ENCODE measurements around the gene CHRM2.

Gene CHRM2

DNA sequence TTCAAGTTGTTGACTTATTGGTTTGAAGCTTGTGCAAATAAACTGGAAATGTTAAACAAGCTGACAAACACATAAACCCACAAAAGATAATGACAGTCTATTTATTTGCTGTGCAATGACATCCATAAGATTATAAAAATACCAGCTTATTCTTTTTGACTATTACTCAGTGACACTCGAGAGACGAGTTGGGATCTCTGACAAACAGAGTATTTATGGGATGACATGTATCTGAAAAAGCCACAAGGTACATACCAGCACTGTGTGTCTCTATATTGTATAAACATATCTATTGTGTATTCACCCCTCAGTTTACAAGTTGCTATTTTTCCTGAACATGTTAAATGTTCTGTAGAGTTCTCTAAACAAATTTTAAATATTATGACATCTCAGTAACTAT is 88.9 kb downstream of the CHRM2 start:
- DNase-seq (ENCODE audit: low read depth, low spot score), result no peak

DNA sequence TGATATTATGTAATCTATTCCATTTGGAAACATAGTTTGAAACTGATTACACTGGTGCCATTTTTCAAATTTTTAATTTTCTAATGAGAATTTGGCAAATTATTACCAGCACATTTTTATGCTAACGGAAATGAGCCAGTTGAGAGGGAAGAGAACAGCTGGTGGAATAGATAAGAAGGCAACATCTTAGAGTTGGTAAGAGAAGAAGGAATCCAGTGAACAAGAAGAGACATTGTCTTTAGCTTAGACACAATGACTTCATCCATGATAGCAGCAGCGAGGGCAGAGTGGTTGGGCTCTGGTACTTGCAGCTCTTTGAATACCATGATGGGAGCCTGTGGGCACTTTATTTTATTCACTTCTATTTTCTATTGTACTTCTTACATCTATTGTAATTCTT is 89.6 kb downstream of the CHRM2 start:
- DNase-seq (ENCODE audit: low read depth, low spot score), result no peak

DNA sequence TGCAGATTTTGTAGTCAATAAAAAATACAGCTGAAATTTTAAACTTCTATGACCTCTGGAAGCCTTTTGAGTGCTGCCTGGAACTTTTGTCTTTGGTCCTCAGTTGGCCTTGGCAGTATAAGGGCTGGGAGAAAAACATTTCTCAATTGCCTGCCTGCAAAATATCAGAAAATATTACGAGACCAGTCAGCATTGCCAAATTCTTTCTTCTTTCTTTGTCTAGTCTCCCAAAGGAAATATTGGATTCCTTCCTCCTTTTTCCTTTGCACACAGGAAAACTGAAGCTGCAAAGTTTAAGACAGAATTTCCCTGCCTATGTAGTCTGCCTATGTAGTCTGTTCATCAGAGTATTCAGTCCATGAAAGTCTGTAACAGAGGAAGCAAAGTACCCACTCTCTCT is 95.9 kb downstream of the CHRM2 start:
- no peak for DNase-seq (ENCODE audit: low read depth, low spot score)

- no peak for DNase-seq (ENCODE audit: low read depth, low spot score)
These were observed 98.4 kb downstream of the CHRM2 start for GRCh38 chr7:136966825-136967224.

GRCh38 chr7:136969761-136970160 is 101.3 kb downstream of the CHRM2 start:
- no peak for DNase-seq (ENCODE audit: low read depth, low spot score)

DNA sequence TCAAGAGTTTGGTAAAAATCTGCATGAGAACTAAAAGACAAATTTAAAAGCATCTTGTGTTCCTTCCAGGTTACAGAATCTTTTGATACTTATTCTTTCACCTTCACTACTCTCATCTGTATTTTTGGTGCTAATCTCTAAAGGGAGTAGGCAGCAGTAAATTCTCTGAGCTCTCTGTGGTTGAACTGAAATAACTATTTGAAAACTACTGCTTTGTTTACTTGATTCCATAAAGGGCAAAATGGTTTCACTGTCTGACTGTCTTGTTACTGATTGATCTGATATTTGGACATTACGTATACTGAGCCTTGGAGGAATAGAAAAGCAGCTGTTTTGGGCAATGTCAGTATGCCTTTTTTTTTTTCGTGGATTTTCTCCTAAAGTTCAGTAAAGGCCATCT is 103.3 kb downstream of the CHRM2 start:
- no peak for DNase-seq (ENCODE audit: low read depth, low spot score)

- no peak for DNase-seq (ENCODE audit: low read depth, low spot score)
These were observed 108.2 kb downstream of the CHRM2 start for GRCh38 chr7:136976504-136977251.

DNA sequence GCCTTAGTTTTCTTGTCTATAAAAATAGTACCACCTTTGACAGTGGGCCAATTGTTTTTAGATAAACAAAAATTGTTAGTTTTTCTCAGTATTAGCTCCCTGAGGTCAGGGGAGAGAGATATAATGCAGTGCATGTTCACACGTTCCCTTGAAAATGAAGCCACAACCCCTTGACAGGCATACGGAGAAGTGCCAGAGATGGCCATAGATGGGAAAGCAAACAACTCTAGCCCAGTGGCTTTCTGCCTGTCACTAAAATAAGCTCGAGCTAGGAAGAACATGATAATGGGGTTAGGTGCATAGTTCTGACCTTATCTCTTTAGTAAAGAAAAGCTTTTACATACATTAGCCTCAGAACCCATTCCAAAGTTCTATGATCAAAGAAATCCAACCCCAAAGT is 124.9 kb downstream of the CHRM2 start:
- DNase-seq (ENCODE audit: low read depth, low spot score), result no peak

GRCh38 chr7:136997735-136998134 is 129.3 kb downstream of the CHRM2 start:
- no peak for DNase-seq (ENCODE audit: low read depth, low spot score)

GRCh38 chr7:136998495-136998894 is 130.0 kb downstream of the CHRM2 start:
- DNase-seq (ENCODE audit: low read depth, low spot score), result no peak

GRCh38 chr7:137000621-137001020 is 132.2 kb downstream of the CHRM2 start:
- DNase-seq (ENCODE audit: low read depth, low spot score), result no peak

DNA sequence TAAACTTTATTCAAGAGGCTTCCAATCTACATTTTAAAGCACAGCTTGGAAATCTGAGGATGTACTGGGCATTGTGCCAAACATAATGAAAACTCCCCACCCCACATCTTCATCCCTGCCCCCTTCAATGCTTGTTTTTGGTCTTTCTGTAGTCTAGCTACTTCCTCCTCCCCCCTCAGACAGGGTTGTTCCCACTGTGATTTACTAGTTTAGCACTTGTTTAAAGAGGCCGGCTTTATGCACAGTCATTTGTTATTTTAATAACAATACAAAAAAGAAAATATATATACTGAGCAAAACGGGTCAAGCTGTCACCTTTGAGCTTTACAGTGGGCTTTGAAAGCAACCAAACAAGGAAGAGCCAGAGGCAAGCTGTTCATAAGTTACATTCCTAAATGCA is 132.6 kb downstream of the CHRM2 start:
- no peak for DNase-seq (ENCODE audit: low read depth, low spot score)

GRCh38 chr7:137001478-137001877 is 133.0 kb downstream of the CHRM2 start:
- no peak for DNase-seq (ENCODE audit: low read depth, low spot score)

DNA sequence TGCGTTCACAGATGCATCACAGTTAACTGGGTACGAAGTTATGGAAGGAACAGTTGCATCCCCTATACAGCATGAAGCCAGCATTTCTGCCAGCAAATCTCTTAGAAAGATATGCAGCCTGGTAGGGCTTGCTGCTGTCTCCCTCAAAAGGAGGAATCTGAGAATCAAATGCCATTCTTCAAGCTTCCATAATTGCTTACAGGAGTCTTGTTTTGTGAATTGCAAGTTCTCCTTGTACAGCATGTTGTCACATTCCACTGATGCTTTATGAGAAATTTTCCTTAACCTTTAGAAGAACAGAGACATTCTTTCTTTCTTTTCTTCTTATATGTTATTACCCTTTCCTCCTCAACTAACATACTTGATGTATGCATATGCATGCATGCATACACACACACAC is 134.6 kb downstream of the CHRM2 start:
- DNase-seq (ENCODE audit: low read depth, low spot score), result no peak

- no peak for DNase-seq (ENCODE audit: low read depth, low spot score)
These were observed 135.1 kb downstream of the CHRM2 start for GRCh38 chr7:137003566-137003965.

DNA sequence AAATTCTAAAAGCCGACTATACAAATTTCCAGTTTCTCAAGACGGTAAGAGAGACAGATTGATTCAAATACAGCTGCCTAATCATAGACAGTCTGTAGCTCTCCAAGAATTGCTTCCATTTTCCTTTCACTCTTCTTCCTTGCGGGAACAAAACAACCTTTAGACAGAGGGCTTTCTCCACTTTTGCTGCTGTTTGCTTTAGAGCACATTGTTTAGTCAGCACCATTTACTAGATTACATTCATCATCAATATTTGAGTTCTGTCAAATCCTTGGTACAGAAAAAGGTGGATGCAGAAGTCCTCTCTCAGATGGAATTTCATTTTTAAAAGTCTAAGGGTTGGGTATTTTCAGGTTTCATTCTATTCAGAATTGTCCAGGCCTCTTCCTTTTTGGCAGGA is 137.4 kb downstream of the CHRM2 start:
- DNase-seq (ENCODE audit: low read depth, low spot score), result no peak

- DNase-seq (ENCODE audit: low read depth, low spot score), result no peak
These were observed 137.8 kb downstream of the CHRM2 start for GRCh38 chr7:137006293-137006692.

DNA sequence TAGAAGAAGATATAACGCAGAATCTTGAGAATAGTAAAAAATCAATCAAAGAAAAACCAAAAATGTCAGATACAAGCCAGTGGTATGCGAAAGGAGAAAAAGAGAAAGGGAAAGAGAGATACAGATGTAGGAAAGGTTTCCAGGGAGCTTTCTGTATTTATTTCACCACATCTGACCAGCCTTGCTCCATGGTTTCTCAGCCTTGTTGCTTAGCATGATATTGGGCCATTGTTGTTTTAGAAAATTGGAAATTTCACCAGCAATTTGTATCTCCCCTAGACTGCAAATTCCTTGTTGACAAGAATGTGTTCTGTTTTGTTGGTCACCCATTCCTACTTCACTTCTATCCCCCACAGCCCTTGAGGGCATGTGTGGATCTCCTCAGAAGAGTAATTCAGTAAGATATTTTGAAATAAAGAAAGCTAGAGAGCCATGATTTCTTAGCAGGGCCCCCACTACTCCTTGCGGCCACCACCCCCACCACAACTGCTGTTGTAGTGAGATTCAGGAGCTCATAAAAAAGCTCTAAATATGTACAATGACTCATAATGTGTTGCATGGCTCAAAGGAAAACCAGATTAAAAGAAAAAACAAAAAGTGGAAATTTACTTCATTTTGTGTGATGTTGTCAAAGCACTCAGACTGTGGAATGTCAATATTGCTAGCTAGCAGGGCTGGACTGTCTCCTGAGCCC is 138.7 kb downstream of the CHRM2 start:
- no peak for DNase-seq (ENCODE audit: low read depth, low spot score)

- no peak for DNase-seq (ENCODE audit: low read depth, low spot score)
These were observed 141.0 kb downstream of the CHRM2 start for GRCh38 chr7:137009404-137009803.

DNA sequence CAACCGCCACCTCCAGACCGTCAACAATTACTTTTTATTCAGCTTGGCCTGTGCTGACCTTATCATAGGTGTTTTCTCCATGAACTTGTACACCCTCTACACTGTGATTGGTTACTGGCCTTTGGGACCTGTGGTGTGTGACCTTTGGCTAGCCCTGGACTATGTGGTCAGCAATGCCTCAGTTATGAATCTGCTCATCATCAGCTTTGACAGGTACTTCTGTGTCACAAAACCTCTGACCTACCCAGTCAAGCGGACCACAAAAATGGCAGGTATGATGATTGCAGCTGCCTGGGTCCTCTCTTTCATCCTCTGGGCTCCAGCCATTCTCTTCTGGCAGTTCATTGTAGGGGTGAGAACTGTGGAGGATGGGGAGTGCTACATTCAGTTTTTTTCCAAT is 146.6 kb downstream of the CHRM2 start:
- no peak for DNase-seq (ENCODE audit: low read depth, low spot score)

DNA sequence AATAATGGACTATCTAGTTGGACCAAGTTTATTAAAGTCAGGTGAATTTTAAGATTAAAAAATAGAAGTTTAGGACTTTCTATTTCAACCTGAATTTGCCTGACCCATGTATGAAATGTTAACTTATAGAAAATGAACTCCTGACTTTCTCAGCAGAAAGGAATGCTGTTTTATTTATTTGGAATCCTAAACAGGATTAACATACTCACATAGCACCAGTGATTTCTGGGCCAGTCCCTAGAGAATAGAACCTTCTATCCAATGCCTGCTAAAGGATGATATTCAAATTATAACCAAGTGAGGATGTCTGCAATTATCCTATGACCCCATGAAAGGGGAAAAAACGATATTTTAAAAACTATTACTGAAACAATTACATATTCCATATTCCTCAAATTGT is 148.8 kb downstream of the CHRM2 start:
- DNase-seq (ENCODE audit: low read depth, low spot score), result no peak

GRCh38 chr7:137018468-137018867 is 150.0 kb downstream of the CHRM2 start:
- DNase-seq (ENCODE audit: low read depth, low spot score), result no peak

DNA sequence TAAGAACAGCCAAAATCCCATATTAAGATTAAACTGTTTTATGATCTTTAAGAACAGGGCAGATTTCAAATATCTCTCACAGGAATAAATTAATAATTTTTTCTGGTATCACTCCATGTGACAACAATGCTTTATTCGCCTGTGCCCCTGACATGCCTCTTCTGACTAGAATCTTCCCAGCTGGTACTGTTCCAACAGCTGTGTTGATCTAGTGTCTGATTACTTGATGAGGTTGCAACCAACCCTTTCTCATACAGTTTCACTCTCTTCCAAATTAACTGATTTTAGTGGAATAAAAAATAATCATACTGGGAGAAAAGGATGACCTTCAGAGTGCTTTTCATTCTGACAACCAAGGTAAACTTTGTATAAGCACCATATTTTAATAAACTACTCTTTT is 151.9 kb downstream of the CHRM2 start:
- no peak for DNase-seq (ENCODE audit: low read depth, low spot score)

Measured in activated naive CD8-positive, alpha-beta T cell treated with anti-CD3 and anti-CD28 coated beads, Interleukin-2, amount 50 U/mL, for 16 hours (primary cell).